HG02571 (cell line): ENCODE data around the gene CYLD.
A peak's percentile ranks its signal among the peaks of the same experiment; 100 is the strongest.

Experiments used
- ATAC-seq: cut with Tn5 transposase; IDR thresholded peaks from one replicate; pipeline ENCODE4 v1.9.1; 2021; ENCODE audit warnings: mild to moderate bottlenecking, moderate library complexity; ENCODE audit not compliant: unreplicated experiment

CYLD gene

DNA sequence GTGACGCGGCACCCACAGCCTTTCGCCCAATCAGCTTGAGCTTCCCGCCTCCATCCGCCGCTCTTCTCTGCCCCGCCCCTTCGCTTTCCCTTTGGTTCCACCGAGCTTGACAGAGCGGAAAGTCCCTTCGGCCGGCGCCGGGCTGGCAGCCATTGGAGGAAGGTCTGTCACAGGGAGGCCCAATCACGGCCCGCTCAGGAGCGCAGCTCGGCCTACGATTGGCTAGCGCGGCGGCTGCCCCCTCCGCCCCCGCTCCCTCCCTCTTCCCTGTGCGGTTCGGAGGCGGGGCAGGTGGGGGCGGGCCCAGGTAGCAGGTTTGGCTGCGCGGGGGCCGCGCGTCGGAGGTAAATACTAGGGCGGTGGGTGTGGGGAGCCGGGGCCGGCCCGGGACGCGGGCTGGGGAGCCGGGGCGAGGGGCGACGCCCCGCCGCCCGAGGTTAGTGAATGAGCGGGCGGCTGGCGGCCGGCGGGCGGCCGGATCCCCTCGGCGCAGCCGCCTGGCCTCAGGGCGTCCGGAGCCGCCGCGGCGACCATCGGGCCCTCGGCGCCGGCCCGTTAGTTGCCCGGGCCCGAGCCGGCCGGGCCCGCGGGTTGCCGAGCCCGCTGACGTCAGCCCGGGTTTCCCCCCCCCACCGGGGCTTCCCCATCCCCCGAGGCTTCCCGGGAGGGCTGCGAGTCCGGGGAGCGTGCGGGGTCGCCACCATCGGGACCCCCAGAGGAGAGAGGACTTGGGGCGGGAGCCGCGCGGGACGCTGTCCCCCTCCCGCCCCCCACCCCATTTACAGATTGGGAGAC is at the start of gene CYLD:
TSS of gene CYLD (plus strand) at position 306 of the 795 bp plus-strand sequence. CDS start 7,613 bp downstream, outside the sequence.
- peak; percentile 92 for ATAC-seq

DNA sequence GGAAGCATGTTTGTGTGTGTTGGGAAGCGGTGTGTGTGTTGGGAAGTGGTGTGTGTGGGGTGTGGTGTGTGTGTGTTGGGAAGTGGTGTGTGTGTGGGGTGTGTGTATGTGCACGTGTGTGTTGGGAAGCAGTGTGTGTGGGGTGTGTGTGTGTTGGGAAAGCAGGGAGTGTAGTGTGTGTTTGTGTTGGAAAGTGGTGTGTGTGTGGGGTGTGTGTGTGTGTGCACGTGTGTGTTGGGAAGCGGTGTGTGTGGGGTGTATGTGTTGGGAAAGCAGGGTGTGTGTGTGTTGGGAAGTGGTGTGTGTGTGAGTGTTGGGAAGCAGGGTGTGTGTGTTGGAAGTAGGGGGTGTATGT is 49.3 kb upstream of the CYLD start:
- ATAC-seq = no peak

DNA sequence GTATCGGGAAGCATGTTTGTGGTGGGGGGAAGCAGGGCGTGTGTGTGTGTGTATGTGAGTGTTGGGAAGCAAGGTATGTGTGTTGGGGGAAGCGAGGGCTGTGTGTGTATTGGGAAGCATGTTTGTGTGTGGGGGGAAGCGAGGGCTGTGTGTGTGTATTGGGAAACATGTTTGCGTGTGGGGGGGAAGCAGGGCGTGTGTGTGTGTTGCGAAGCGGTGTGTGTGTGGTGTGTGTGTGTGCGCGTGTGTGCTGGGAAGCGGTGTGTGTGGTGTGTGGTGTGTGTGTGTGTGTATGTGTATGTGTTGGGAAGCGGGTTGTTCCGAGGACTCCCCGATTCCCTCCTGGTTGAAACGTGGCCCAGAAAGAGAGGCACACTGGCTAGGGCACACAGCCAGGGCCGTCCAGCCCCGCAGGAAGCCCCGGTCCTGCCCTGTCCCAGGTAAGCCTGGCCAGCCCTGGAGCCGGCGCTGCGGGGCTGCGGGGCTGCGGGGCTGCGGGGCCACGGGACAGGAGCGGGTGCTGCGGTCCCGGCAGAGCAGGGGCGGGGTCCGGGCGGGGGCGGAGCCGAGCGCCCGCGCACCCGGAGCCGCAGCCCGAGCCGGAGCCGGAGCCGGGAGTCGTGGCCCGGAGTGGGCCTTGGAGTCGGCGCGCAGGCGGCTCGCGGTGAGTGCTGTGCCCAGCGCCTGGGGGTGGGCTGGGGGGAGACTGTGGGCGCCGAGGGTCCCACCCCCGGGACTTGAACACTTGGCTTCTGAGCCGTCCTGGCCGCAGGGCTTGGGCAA is 48.7 kb upstream of the CYLD start, which contains the start of gene NOD2:
TSS of gene NOD2 (plus strand) at position 608 of the 783 bp plus-strand sequence. CDS start 5,890 bp downstream, outside the sequence.
- no peak for ATAC-seq

DNA sequence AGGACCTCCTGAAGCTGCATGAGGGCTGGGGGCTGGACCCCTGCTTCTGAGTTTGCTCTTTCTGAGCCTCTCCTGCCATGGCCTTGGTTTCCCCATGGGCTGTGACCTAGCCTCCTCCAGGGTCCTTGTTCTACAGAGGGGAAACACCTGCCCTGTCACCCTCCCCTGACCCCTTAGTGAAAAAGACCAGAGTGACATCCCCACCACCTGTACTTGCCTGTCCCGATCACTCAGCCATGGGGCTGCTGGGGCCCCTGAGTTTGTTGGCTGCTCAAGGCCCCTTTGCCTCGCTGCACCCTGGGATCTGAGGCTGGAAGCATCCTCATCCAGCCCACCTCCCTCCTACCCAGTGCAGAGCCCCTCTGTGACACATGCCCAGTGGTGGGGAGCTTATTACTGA is 47.7 kb upstream of the CYLD start:
- ATAC-seq = no peak

DNA sequence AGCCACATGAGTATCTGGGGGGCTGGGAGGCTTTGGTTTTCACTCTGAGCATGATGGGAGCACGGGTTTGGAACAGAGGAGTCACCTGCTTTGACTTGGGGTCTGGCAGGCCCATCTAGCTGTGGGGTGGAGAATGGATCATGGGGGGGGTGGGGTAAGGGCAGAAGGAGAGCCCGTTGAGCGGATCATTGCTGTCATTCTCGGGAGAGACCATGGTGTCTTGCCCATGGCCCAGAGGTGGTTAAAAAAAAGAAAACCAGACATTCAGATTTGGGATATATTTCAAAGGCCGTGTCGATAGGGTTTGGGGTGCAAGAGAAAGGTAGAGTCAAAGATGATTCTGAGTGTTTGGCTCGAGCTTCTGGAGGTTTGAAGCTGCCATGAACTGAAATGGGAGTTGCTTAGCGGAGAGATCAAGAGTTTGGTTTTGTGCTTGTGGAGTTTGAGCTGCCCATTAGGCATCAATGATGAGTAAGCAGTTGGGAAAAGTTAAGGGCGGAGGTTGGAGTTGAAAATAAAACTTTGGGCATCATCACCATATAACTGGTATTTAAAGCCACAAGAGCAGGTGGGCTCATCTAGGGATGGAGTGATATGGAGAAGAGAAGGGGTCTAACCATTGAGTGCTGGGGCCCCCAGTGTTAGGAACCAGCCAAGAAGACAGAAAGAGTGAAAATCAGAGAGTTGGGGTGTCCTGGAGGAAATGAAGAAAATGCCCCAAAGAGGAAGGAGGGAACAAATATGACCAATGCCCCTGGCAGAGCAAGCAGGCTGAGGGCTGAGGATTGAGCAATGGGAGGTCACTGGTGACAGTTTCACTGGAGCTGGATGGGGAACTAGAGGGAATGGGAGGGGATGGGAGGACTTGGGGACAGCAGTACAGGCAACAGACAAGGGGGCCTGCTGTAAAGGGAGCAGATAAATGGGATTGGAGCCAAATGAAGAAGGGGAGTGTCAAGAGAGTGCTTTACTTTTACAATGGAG is 46.6 kb upstream of the CYLD start:
- ATAC-seq = no peak

DNA sequence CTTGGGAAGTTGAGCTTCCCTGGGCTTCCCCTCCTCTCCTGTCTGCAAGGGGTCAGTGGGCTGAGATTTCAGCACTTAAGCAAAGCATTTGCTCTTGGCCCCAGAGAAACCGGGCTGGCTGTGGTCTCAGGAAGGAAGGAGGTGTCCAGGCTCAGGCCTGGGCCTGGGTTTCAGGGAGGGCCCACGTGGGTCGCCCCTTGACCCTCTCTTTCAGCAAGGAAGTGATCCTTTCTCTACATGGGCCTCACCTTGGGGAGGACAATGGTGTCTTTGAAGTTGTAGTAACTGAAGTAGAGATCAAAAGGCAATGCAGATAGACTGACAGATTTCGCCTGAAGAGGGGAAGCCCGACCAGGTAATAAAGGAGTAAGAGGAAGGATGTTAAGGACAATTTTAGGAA is 45.8 kb upstream of the CYLD start:
- no peak for ATAC-seq

DNA sequence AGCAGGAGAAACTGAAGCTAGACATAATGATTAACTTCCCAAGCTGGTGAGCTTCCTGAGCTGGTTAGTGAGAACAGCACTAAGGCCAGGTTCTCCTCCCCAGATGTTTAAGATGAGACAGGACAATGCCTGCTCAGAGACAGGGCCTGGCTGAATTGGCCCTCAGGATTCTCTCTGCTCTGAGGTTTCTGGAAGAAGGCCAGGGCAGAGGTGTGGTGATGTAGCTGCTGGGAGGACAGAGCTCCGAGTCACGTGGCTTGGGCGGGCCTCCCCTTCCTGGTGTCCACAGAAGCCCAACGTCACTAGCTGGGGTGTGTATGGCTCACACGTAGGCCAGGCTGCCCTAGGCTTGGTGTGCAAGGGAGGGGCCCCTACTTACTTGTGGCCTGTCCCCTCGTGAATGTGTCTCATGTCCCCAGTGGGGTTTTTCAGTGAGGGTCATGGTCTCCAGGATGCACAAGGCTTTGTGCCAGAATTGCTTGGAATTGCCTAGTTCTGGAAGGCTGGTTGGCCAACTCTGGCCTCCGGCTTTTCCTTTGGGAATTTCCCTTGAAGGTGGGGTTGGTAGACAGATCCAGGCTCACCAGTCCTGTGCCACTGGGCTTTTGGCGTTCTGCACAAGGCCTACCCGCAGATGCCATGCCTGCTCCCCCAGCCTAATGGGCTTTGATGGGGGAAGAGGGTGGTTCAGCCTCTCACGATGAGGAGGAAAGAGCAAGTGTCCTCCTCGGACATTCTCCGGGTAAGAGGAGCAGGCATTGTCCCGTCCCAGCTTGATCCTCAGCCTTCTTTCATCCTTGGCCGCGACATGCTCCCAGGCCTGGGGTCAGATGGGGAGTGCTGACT is 45.1 kb upstream of the CYLD start:
- peak; percentile 65 for ATAC-seq

DNA sequence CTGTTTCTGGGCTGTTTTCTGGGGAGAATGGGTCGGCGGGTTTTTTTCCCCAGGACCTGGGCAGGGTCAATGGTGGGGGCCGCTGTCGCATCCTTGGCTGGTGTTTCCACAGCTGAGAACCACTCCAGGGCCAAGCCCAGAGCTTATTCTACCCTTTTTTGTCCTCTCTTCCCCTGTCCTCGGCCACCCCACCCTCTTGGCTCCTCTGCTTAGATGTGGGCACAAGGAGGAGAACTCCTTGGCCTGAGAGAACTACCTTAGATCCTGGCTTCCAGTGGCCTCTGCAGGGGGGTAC is 44.5 kb upstream of the CYLD start:
- ATAC-seq = no peak

DNA sequence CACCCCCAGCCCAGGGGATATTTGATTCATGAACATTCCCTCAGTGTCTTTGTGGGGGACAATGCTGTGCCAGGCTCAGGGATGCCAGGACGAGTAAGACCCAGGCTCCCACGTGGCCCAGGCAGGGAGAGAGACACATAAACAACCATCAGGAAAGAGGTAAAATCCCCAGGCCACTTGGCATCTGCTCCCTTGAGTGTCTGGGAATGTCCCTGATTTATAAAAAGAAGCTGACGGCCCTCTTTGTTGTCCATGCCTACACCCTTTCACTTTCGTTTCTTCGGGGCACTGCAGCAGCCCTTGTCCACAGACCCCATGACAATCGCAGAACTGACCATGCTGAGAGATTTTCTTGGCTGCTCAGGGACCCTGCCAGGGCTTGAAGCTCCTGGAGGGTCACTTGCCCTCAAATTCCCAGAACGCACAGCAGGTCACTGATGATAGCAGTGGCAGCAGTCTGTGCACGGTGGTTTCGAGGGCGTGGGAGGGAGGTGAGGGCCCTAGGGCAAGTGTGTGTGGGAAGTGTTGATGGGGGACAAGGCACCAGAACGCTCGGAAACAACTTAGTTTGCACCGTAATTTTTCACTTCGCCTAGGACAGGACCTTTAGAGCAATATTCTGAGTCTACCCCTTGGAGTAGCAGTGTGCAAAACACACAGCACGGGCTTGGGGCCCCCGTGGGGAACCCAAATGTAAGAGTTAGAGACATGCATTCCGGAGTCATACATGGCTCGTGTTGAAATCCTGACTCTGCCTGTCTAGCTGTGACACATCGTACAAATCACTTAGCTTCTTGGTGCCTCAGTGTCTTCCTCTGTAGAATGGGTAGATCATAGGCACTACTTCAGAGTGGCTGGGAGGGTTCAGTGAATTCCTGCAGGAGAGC is 43.8 kb upstream of the CYLD start:
- peak; percentile 44 for ATAC-seq

DNA sequence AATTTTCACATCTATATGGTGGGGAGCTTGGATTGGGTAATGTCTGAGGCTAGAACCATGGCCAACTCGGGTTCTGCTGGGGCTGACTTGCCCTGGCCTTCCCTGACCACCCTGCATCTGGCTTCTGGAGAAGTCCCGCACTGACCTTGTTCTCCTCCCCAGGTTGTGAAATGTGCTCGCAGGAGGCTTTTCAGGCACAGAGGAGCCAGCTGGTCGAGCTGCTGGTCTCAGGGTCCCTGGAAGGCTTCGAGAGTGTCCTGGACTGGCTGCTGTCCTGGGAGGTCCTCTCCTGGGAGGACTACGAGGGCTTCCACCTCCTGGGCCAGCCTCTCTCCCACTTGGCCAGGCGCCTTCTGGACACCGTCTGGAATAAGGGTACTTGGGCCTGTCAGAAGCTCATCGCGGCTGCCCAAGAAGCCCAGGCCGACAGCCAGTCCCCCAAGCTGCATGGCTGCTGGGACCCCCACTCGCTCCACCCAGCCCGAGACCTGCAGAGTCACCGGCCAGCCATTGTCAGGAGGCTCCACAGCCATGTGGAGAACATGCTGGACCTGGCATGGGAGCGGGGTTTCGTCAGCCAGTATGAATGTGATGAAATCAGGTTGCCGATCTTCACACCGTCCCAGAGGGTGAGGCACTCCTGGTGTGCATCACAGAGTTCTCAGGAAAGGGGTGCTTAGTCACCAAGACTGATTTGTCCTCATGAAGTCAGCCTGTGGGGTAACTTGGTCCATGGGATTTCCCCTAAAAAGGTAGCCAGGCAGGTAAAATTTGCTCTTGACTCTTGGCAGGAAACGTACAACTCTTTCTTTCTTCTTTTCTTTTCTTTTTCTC is 42.3 kb upstream of the CYLD start:
- ATAC-seq = no peak

DNA sequence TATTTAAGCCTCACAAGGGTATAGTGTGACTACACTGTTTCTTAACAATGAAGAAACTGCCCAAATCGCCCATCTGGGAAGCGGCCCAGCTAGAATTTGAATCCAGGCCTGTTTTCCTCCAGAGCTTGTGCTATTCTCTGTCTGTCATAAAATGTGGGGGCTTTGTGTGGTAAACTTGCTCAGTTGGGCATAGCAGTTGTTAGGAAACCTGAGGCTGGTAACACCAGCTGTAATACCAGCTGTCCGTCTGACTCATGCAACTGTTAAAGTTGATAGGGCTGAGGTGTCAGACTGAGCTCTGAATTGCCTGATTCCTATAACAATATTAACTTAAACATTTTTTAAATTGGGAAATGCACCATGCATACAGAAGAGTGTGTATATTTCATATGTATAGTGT is 39.2 kb upstream of the CYLD start:
- no peak for ATAC-seq

DNA sequence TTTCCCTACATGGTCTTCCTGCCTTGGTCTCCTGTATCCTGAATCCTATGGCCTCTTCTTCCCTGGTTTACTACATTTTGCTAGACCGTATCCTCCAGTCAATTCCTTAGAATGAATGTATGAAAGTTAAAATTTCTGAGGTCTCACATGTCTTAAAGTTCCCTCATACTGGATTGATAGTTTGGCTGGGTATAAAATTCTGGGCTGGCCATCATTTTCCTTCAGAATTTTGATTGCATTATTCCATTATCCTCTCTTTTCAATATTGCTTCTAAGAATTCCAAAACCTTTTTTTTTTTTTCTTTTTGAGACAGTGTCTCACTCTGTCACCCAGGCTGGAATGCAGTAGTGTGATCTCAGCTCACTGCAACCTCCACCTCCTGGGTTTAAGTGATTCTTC is 37.6 kb upstream of the CYLD start:
- ATAC-seq = no peak

DNA sequence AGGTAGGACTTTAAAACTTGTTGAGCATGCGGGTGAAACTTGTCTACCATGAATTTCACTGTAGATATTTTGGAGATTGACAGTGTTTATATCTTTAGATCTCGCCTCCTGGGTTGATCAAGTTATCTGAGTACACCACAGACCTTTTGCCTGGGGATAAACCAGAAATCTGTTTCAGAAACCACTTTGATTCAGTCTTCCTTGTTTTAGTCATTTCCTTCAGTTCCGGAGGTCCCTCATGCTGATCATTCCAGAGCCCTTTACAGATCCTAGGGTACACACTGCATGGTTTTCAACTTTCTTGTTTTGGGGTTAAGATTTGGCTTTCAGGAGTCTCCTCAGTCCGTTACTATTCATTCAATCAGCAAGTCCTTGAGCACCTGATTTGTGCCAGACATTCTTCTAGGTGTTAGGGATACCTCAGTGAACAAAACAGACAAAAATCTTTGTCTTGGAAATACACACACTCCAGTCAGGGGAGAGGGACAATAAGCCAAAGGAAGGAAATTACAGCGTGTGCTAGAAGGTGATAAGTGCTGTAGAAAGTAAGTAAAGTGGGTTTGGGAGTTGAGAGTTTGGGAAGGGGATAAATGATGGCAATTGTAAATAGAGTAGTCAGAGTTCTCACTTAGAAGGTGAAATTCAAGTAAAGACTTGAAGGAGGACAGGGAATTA is 36.3 kb upstream of the CYLD start:
- no peak for ATAC-seq

DNA sequence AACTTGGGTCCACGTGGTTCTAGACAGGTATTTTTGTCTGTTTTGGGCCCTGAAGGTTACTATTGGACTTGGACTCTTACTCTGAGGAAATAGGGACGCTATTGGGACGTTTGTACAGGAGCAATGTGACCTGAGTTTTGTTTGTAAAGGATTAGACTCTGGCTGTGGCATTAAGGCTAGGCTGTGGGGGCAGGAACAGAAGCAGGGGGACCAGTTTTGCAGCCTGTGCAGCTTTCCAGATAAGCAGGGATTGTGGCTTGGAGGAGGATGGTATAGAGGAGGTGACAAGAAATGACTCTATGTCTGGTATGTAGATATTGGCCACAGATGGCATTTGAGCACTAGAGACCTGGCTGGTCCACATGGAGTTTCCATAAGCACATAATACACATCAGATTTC is 35.6 kb upstream of the CYLD start:
- ATAC-seq = no peak

DNA sequence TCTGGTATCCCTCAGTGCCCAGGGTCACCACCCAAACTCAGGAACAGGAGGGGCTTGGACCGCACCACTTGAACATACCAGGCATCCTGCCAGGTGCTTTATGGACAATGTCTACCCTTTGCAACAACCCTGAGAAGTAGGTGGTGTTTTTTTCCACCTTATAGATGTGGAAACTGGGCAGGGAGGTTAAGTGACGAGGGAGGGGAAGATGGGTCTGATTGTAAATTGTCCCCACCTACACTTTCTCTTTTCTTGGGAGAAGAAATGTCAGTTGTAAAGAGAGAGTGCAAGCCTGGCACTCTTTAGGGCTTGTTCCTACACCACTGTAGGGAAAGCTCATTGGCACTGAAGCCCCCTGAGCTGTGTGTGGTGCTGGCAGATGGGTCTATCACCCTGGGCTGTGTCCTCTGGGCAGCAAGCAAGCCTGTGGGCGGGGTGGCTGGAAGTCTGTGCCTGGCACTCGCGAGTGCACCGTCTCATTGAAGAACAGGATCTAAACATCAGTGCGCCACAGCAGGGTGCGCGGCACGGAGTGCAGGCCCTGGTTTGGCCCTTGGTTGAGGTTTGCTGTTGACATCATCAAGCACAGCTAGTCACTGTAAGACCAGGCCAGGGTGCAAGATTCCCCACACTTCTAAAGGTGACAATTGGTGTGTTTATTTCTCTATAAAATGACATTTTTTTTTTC is 33.4 kb upstream of the CYLD start:
- ATAC-seq = no peak

DNA sequence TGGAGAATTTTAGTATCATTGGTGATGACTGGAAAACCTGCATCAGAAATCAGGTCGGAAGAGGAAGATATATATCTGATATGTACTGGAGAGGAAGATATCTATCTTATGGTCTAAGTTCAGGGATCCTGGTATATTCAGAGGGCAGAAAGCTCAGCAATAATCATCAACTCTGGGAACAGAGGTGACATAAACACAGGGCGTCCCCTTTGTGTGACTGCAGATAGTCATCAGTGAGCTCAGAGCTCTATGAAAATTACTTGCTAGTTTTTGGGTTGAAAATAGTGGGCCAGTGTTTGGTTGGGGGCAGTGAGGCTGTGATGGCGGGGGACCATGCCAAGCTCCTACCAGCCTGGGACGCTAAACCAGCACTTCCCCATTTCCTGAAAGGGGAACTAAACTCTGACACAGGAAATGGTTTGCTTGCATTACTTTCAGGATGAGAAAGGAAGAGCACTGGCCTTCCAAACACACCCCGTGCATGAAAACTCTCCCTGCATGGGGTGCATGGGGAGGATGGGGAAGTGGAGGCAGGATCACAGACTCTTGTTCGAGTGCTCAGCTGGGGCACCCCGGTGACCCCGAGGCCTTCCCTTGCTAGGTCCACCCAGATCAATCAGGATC is 32.7 kb upstream of the CYLD start:
- no peak for ATAC-seq

DNA sequence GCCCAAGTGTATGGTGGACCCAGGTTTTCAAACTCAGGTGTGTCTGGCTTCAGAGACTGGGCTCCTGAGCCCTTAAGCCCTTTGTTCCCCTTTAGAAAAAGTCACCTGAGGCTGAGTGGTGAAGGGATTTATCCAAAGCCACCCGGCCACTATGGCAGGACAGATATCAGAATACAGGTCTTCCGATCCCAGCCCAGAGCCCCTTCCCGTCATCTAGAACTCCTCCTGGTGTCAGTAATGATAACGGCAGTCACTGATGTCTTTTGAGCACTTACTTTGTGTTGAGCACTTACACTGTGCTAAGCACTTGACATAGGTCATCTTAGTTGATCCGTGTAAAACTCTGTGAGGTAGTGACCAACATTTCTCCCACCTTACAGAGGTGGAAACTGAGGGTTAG is 31.9 kb upstream of the CYLD start:
- ATAC-seq = no peak
